ENCODE results near the gene TNFSF18. TPM values are rescaled to one million over a fixed set of nuclear protein-coding genes. Genes with fewer than 3 reads are reported as not detected.

Gene TNFSF18
- total RNA-seq, 1 donor from 2014 or later, result not detected

DNA sequence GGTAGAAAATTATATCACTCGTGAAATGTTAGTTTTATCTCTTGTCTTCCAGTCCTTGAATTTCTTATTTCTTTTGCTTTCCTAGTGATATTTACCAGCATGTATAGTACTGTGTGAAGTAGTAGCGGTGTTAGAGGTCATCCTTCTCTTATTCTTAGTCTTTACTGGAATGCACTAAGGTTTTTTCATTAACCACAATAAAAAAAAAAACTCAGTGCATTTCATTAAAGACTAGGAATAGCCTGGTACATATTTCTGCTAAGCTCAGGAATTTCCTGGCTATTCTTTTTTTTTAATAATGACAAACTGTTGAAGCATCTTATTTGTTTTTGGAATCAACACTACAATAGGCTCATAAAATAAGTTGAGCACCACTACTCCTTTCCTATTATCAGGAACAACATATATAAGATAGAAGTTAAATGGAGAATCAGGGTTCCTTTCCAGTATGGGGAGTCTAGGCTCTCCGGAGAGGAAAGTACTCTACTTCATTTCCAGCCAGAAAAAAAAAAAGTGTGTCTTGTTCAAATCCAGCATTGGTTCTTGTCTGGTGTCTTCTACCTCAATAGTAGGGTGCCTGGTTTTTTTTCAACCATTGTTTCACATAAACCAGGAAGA is 60.0 kb downstream of the TNFSF18 start:
- H3K4me3 ChIP-seq, result no peak overlapping the region
- no peak for DNase-seq
- intact Hi-C loops (cut with DNase I), result no loop called here
- no peaks in the 10 kb centered on the region for H3K4me1 ChIP-seq
- H3K27me3 ChIP-seq, result no peaks in the 10 kb centered on the region
- ATAC-seq, result no peak
- TF ChIP-seq, protein P1, sequence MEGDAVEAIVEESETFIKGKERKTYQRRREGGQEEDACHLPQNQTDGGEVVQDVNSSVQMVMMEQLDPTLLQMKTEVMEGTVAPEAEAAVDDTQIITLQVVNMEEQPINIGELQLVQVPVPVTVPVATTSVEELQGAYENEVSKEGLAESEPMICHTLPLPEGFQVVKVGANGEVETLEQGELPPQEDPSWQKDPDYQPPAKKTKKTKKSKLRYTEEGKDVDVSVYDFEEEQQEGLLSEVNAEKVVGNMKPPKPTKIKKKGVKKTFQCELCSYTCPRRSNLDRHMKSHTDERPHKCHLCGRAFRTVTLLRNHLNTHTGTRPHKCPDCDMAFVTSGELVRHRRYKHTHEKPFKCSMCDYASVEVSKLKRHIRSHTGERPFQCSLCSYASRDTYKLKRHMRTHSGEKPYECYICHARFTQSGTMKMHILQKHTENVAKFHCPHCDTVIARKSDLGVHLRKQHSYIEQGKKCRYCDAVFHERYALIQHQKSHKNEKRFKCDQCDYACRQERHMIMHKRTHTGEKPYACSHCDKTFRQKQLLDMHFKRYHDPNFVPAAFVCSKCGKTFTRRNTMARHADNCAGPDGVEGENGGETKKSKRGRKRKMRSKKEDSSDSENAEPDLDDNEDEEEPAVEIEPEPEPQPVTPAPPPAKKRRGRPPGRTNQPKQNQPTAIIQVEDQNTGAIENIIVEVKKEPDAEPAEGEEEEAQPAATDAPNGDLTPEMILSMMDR (IDR thresholded peaks at IDR 0.05), result no peak
- H3K36me3 ChIP-seq, result no peaks in the 10 kb centered on the region
- no peaks in the 10 kb centered on the region for H3K9me3 ChIP-seq
- no peak overlapping the region for H3K27ac ChIP-seq

Other genes starting within 250 kb of the TNFSF18 start
- 0.72 TPM for gene TNFSF4, start 156.4 kb upstream of the TNFSF18 start, total RNA-seq